MV-4-11 (cell line): ENCODE results near the gene EXOC7.

ENCODE experiments used
- DNase-seq: peaks from one replicate; lab custom pipeline; 2025; lab: John Stamatoyannopoulos, UW

The EXOC7 gene

DNA sequence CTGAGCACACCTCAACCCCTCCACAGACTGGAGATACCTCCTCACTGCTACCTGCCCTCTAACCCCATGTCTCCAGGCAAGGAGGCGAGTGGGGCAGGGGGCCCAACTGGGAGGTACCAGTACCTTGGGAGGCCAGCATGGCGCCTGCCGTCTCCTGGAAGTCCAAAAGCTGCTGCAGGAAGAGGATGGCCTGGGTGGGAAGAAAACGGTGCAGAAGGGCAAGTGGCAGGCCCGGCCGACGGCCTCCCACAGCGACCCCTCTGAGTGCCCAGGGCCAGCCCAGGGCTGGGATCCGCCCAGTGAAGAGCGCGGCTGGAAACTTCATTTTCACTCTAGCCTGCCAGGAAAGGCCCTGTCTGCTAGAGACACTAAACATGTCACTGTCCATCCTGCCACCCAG lies 16.1 kb downstream of the EXOC7 start:
- DNase-seq: no peak

DNA sequence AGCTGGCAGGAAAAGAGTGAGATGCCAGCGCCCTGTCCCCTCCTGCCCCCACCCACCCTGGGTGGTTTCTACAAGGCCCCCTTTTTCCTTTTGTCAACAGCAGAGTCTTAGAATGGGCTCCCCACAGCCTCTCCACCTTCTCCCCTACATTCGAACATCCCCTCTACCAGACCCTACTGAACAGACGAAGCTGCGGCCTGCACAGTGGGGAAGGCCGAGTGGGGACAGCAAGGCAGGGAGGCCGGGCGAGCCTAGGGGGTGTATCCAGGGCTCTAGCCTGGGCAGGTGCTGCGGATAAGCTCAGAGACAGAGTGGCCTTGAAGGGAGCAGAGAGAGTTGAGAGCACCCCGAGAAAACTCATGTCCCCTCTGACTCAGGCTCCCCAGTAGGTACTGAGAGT lies 17.2 kb downstream of the EXOC7 start:
- DNase-seq: no peak

DNA sequence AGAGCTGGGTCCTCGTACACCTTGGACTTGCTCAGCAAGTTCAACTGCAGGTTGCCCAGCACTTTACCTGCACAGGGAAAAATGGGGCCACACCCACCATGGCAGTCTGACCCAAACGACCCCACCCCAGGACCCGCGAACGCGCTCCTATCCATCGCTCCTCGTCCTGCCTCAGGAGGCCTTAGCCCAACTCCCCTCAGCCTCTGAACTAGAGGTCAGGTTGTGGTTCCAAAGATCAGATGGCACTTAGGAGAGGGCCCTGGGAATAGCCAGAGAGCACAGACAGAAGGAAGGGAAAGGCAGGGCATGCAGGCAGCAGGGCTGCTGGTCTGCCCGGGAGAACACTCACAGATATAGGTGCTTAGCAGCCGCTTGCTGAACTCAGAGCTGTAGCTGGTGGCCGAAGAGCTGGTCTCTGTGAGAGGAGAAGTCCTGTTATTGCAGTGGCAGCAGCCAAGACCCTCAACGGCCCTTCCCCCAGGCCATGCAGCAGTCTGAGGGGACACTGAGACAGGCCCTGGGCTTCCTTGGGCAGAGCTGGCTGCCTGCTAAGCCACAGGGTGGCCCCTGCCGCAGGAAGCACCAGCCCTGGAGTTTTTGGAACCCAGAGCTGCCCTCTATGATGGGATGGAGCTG lies 17.7 kb downstream of the EXOC7 start:
- DNase-seq: no peak

DNA sequence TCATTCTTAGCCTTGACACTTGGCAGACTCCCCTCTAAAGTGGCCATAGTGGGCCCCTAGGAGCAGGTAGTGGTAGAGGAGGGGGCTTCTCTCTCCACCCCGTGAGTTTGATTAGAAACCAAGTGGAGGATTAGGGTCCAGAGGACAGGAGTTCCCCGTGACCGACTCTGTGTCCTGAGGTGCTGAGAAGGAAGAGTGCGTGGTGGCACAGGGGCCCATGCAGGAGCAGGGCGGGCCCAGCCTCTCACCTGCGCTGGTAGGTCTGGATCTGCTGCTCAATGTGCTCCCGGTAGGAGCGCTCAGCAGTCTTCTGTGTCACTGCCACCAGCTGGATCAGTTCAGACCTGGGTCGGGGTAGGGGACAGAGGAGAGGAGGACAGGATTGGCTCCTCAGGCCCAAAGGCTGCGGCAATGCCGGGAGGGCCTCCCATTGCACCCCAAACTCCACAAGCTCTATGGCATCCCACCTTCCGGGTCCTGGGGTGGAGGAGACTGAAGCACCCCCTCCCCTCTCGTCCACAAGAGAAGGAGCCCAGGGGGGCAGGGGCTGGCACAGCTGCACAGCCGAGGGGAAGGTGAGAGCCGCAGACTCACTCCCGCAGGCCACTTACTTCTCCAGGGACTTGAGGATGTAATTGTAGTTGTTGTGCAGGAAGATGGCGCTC lies 18.4 kb downstream of the EXOC7 start:
- no peak for DNase-seq

DNA sequence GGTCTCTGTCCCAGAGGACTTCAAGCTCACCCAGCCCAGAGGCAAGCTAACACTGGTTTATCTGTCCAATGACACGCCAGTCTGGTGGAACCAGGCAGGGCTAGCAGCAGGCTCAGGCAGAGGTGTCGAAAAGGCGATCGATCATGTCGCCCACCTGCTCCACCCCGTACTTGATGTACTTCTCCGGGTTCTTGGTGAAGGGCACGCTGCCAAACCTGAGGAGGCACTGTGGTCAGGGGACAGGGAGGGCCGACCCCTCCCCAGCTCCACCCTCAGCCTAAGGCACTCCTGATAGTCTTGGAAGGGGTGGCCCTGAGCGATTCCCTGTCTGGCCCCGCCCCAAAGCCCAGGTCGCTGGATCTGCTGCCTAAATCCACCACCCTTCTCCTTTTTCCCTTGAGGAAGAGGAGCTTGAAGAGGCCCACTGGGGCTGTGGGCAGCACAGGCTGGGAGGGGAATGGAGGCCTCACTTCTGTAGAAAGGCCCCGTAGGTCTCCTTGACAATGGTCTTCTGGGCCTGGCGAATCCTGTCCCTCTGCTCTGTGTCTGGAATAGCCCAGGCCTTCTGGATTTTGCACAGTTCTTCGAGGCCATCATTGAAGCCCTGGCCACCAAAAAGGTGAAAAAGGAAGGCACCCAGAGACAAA lies 19.9 kb downstream of the EXOC7 start:
- DNase-seq: no peak

DNA sequence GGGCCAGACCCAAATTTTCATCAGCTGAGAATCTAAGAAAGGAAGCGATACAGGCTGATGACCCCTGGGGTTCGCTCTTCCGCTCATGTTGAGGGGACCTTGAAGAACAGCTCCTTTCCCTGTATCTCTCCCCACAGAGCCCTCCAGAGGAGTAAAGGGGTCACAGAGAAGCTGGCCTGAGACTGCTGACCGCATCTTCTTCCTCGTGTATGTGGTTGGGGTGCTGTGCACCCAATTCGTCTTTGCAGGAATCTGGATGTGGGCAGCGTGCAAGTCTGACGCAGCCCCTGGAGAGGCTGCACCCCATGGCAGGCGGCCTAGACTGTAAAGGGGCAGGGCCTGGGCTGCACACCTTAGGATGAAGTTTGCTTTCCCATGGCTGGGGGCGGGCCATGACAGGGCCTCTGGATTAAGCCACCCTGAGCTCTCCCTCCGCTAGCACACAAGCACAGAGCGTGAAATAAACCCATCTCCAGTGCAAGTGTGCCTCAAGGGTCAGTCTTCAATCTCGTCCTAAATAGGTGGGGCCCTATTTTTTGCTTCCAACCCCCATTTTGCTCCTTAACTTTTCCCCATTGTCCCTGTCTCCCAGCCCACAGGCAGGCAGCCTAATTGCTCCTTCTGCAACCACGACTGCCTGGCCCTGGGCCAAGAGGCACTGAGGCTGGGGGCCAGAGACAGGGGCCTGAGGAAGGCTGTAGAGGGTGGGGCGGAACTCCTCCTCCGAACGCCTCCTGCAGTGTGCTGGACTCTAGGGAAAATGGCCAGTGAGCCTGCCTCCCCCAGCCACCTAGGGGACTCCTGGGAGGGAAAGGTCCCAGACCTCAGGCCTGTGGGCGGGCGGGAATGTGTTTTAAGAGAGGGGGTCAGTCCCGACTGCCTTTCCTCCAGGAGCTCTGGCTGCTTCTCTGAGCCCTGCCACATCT lies 21.0 kb downstream of the EXOC7 start:
- no peak for DNase-seq

DNA sequence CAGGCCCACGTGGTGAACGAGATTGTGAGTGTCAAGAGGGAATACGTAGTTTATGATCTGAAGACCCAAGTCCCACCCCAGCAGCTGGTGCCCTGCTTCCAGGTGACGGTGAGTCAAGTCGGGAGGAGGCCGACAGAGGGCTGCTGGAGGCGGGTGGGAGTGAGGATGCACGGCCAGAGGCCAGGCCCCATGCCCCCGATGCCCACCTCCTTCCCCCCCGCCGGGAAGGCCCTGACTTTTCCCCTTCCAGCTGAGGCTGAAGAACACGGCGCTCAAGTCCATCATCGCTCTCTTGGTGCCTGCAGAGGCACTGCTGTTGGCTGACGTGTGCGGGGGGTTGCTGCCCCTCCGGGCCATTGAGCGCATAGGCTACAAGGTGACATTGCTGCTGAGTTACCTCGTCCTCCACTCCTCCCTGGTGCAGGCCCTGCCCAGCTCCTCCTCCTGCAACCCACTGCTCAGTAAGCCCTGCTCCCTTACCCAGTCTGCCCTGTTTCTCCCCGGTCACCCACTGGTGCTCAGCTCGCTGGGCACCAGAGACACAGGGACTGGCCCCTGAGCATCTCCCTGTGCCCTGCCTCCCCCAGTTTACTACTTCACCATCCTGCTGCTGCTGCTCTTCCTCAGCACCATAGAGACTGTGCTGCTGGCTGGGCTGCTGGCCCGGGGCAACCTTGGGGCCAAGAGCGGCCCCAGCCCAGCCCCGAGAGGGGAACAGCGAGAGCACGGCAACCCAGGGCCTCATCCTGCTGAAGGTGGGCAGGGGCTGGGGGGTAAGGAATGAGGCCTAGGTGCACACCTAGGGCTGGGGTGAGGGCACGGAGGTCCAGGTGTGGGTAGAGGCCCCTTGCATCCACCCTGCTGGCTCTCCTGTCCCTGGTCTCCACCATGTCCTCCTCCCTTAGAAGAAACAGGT lies 22.0 kb downstream of the EXOC7 start:
- DNase-seq: no peak

DNA sequence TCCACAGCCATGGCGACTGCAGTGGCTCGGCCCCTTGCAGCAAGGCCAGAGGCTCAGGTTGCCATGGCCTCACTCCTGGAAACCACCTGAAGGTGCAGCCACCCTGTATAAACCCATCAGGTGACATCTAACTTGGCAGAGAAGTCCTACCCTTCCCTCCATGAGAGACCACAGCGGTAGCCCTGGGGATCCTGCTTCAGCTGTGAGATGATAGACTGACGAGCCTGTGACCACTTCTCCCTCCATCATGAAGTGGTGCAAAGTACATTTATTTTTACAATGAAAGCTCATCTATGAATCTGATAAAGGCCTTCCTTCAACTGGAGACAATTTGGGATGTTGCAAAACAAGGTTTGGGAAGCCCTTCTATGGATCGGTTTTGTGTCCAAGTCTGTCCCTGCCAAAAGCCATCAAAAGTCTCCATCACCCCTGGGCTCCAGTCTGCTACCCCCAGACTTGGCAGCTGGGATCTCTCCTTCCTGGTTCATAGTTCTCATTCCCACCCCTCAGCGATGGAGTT lies 22.8 kb downstream of the EXOC7 start:
- no peak for DNase-seq

DNA sequence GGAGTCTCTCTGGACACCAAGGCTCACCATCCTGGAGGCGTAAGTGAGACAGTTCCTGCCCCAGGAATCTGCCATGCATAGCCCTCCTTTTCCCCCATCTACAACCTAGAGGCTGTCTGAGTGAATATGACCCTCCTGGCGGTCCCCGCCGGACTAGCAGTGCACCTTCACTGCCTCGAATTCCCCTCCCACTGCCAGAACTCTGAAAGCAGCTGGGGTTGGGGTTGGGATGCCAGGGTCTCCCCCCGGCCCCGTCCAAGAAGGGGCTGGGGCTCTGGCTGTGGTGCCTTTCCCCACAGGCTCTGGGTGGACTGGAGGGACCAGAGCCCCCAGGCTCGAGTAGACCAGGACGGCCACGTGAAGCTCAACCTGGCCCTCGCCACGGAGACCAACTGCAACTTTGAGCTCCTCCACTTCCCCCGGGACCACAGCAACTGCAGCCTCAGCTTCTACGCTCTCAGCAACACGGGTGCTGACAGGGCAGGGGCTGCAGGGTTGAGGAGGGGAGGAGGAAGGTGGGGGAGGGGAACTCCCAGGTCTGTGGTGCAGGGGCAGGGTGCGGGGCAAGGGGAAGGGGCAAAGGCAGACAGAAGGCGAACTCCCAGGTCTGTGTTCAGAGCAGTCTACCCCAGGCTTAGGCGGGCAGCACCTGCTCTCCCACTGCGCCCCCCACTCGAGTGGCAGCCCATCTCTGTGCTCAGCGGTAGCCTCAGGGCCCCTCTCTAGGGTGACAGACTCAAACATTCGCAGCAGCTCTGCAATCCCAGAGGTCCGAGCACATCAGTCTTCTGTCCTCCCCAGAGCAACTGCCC lies 23.4 kb downstream of the EXOC7 start:
- no peak for DNase-seq

DNA sequence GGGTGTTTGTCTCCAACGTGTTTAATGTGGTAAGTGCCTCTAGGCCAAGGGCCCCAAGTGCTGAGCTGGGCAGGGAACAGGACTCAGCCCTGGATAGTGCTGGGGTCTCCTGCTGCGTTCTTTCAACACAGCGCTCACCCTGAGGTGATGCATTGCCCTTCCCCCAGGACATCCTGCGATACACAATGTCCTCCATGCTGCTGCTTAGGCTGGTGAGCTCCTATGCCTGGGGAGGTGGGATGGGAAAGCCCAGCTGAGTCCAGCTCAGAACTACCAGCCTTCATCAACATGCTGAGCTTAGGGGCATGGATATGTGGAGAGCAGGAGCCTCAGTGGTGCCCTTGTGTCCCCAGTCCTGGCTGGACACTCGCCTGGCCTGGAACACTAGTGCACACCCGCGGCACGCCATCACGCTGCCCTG lies 24.0 kb downstream of the EXOC7 start:
- no peak for DNase-seq

DNA sequence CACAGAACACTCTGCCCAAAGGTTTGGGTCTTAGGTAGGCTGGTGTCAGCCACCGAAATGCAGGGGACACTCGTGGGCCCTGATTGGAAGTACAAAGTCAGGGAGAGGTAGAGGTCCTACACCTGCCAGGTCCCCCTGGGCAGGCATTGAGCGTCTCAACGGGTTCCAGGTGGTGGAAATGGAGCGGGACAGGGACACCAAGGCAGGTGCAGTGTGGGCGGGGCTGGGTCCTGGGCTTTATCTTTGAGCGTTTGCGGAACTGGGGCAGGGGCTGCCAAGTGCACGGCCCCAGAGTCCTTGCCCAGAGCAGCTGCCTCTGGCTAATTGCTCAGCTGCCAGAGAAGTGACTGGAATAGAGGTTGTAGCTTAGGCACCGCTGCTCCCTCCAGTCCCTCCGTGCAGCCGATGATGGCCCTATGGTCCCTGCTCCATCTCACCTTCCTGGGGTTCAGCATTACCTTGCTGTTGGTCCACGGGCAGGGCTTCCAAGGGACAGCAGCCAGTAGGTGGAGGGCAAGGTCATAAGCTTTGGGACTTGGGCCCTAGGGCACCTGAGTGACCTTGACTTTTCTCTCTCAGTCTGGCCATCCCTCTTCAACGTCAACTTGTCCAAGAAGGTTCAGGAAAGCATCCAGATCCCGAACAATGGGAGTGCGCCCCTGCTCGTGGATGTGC lies 24.6 kb downstream of the EXOC7 start, which contains the start of gene ZACN:
ZACN (plus strand) TSS at position 323 of the 675 bp plus-strand sequence; CDS start at position 406, 83 bp downstream.
- DNase-seq: no peak

DNA sequence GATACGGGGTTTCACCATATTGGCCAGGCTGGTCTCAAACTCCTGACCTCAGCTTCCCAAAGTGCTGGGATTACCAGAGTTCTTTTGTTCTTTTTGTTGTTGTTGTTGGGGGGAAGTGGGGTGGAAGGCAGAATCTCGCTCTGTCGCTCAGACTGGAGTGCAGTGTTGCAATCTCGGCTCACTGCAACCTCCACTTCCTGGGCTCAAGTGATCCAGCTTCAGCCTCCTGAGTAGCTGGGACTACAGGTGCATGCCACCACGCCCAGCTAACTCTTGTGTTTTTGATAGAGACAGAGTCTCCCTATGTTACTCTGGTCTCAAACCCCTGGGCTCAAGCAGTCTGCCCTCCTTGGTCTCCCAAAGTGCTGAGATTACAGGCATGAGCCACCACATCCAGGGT lies 25.2 kb downstream of the EXOC7 start:
- DNase-seq: peak; percentile 39

DNA sequence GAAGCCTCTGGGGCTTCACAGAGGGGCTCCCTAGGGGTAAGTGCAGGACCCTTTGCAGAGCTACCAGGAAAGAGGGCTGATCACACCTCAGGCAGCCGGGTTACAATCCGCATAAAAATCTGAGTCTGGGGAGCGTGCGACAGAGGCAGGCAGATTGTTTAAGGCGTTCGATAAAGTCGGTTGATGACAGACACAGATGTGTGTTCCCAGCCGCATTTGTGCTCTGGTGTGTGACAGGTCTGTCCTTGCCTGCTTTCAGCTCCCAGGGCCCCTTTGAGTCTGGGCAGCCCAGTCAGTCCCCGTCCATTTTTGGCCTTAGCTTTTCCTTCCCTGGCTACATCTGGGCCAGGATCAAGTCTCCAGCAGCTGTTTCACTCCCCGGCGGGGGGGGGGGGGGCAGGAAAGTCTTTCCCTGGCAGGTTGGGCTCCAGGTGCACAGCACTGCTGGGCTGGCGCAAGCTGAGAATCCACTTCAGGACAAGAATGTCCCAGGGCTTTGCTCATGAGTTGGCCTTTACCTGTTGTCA lies 25.9 kb downstream of the EXOC7 start:
- no peak for DNase-seq

DNA sequence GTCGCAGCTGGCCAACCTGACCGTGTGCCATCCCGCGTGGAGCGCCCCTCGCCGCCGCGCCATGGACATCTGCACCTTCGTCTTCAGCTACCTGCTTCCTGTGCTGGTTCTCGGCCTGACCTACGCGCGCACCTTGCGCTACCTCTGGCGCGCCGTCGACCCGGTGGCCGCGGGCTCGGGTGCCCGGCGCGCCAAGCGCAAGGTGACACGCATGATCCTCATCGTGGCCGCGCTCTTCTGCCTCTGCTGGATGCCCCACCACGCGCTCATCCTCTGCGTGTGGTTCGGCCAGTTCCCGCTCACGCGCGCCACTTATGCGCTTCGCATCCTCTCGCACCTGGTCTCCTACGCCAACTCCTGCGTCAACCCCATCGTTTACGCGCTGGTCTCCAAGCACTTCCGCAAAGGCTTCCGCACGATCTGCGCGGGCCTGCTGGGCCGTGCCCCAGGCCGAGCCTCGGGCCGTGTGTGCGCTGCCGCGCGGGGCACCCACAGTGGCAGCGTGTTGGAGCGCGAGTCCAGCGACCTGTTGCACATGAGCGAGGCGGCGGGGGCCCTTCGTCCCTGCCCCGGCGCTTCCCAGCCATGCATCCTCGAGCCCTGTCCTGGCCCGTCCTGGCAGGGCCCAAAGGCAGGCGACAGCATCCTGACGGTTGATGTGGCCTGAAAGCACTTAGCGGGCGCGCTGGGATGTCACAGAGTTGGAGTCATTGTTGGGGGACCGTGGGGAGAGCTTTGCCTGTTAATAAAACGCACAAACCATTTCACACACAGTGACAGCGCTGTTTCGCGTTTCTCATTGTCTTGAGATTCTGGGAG lies 26.6 kb downstream of the EXOC7 start:
- DNase-seq: no peak

DNA sequence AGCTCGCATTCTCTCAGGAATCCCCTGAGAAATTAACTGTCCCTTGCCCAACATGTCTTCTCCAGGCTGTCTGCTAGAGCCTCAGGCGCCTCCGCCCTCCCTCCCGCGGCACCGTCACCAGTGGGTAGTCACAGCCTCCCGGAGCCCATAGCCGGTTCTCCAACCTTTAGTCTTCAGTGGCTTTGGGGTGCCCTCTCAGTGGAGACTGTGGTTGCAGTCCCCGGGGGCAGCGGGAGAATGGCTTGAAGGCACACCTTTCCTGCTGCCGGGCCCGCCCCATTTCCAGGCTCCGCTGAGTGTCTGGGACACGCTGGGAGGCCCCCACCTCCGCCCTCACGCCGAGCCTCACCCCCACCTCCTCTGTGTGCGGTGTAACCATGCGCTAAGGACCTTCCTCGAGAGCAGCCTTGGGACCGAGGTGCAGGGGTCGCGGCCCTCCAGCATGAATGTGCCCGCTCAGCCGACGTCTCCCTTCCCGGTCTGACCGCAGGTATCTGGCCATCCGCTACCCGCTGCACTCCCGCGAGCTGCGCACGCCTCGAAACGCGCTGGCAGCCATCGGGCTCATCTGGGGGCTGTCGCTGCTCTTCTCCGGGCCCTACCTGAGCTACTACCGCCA lies 27.3 kb downstream of the EXOC7 start:
- DNase-seq: no peak

DNA sequence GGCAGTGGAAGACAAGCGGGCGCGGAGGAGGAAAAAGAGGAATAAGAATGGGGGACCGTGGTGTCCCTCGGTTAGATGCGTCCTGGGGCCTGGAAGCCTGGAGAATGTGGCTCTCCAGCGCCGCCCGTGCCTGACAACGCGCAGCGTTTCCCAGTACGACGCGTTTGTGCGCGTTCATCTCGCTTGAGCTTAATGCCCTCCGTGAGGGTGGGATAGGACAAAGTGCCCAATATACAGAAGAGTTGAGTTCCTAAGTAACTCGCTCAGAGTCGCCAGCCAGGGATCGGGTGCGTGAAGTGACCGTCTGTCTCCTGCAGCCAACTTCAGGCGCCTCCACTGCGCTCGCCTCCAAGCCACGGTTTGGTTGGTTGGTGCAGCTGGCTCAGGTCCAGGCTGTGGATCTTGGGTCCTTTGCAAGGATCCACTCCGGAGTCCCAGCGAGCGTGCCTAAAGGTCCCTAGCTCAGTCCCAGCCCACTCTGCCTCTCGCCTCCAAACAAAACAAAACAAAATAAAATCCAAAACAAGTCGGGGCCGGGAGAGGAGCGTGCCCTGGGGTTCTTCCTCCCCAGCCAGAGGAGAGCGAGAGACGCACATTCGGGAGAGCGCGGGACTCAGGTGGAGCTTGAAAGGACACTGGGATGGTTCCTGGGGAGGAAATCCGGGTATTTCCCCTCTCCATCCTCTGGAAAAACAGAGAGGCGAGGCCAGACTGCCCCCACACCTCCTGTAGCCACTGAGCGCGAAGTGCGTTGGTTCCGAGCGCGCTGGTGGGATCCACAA lies 28.0 kb downstream of the EXOC7 start:
- no peak for DNase-seq
